NCI-H1694 (cell line): ENCODE data around the gene RPN2.

ENCODE experiments used
- DNase-seq: peaks from one replicate; lab custom pipeline; 2025; lab: John Stamatoyannopoulos, UW

RPN2 gene

GRCh38 chr20:37185686-37186085 lies 6.6 kb downstream of the RPN2 start:
- DNase-seq, result no peak

GRCh38 chr20:37188787-37189186 lies 9.7 kb downstream of the RPN2 start:
- no peak for DNase-seq

GRCh38 chr20:37189416-37190016 lies 10.4 kb downstream of the RPN2 start:
- DNase-seq, result no peak

- no peak for DNase-seq
Measured at GRCh38 chr20:37190354-37191112, 11.4 kb downstream of the RPN2 start.

- DNase-seq, result peak; percentile 76
Measured at GRCh38 chr20:37192137-37192854, 13.2 kb downstream of the RPN2 start.

- DNase-seq, result no peak
Measured at GRCh38 chr20:37193226-37193625, 14.1 kb downstream of the RPN2 start.

GRCh38 chr20:37193821-37194220 lies 14.7 kb downstream of the RPN2 start:
- DNase-seq, result no peak

- DNase-seq, result no peak
Measured at GRCh38 chr20:37194621-37195417, 15.7 kb downstream of the RPN2 start.

- DNase-seq, result no peak
Measured at GRCh38 chr20:37198932-37199660, 20.0 kb downstream of the RPN2 start.

- no peak for DNase-seq
Measured at GRCh38 chr20:37200376-37200775, 21.2 kb downstream of the RPN2 start.

GRCh38 chr20:37200926-37201826 lies 22.0 kb downstream of the RPN2 start:
- no peak for DNase-seq

- no peak for DNase-seq
Measured at GRCh38 chr20:37201827-37202162, 22.7 kb downstream of the RPN2 start.

- DNase-seq, result no peak
Measured at GRCh38 chr20:37202267-37202943, 23.3 kb downstream of the RPN2 start.

GRCh38 chr20:37204056-37204455 lies 24.9 kb downstream of the RPN2 start:
- no peak for DNase-seq

- no peak for DNase-seq
Measured at GRCh38 chr20:37205130-37205529, 26.0 kb downstream of the RPN2 start.

- no peak for DNase-seq
Measured at GRCh38 chr20:37205794-37206193, 26.7 kb downstream of the RPN2 start.

GRCh38 chr20:37207171-37207570 lies 28.0 kb downstream of the RPN2 start:
- no peak for DNase-seq

GRCh38 chr20:37209193-37209592 lies 30.1 kb downstream of the RPN2 start:
- no peak for DNase-seq

- DNase-seq, result no peak
Measured at GRCh38 chr20:37209661-37210314, 30.7 kb downstream of the RPN2 start.

GRCh38 chr20:37218441-37218840 lies 39.3 kb downstream of the RPN2 start:
- no peak for DNase-seq
